Smooth muscle cell (in vitro differentiated cells): Measurements from ENCODE around the gene MYBBP1A. TPM values are rescaled to one million over a fixed set of nuclear protein-coding genes. Genes with fewer than 3 reads are reported as not detected.
A peak's percentile ranks its signal among the peaks of the same experiment; 100 is the strongest.

Source experiments
- DNase-seq: peaks from one replicate; lab custom pipeline; 2025; ENCODE audit not compliant: unreplicated experiment; lab: John Stamatoyannopoulos, UW
- H2AFZ ChIP-seq: fragments of 200-600 bp; sonication (generic); 2 replicates; pipeline ENCODE4 v1.6.0; 2016; ENCODE audit warnings: antibody characterized with exemption, low read depth, mild to moderate bottlenecking
- H3F3A ChIP-seq: fragments of 200-600 bp; sonication (generic); 2 replicates; pipeline ENCODE4 v1.6.0; 2017; ENCODE audit warnings: antibody characterized with exemption, low read depth
- H3K27ac ChIP-seq: fragments of 200-600 bp; sonication (generic); 2 replicates; pipeline ENCODE4 v1.5.1; 2016; ENCODE audit warnings: low read depth, mild to moderate bottlenecking
- H3K27me3 ChIP-seq: fragments of 200-600 bp; sonication (generic); 2 replicates; pipeline ENCODE4 v1.6.1; 2016; ENCODE audit warnings: low read depth, mild to moderate bottlenecking
- H3K36me3 ChIP-seq: fragments of 200-600 bp; sonication (generic); 2 replicates; pipeline ENCODE4 v1.5.1; 2016; ENCODE audit warnings: low read depth
- H3K4me1 ChIP-seq: fragments of 200-600 bp; sonication (generic); 2 replicates; pipeline ENCODE4 v1.5.1; 2016; ENCODE audit warnings: low read depth
- H3K4me2 ChIP-seq: fragments of 200-600 bp; sonication (generic); 2 replicates; pipeline ENCODE4 v1.6.0; 2016; ENCODE audit warnings: mild to moderate bottlenecking
- H3K4me3 ChIP-seq: fragments of 200-600 bp; sonication (generic); 2 replicates; pipeline ENCODE4 v1.5.1; 2016; ENCODE audit warnings: mild to moderate bottlenecking
- H3K79me2 ChIP-seq: fragments of 200-600 bp; sonication (generic); 2 replicates; pipeline ENCODE4 v1.6.0; 2016; ENCODE audit warnings: low read depth, mild to moderate bottlenecking
- H3K9ac ChIP-seq: fragments of 200-600 bp; sonication (generic); 2 replicates; pipeline ENCODE4 v1.6.0; 2016; ENCODE audit warnings: low read depth
- H3K9me3 ChIP-seq: fragments of 200-600 bp; sonication (generic); replicated peaks from 2 replicates; pipeline ENCODE4 v1.5.1; 2016; ENCODE audit warnings: low read depth
- H4K20me1 ChIP-seq: fragments of 200-600 bp; sonication (generic); 2 replicates; pipeline ENCODE4 v1.6.0; 2016; ENCODE audit warnings: low read depth
- WGBS: methylation state at CpG from one replicate; pipeline ENCODE4 v1.1.7; 2016; ENCODE audit warnings: low lambda C conversion rate; 5-methylcytosine and 5-hydroxymethylcytosine counted together
- polyA plus RNA-seq: library from polyadenylated mRNA; unstranded; fragments of >200 nt; fragmentation: Nextera tagmentation; extraction: Ambion mirVana; gene quantifications from 2 replicates; pipeline ENCODE4 v1.2.1, GENCODE V29; 2016
- total RNA-seq: library from RNA; depleted of rRNA; stranded (reverse); fragments of >200 nt; gene quantifications from 2 replicates; pipeline ENCODE4 v1.2.3, GENCODE V29; 2014
- TF ChIP-seq, protein P1 (sequence below): fragments of 200-600 bp; sonication (generic); IDR thresholded peaks from 2 replicates; pipeline ENCODE4 v1.5.1; 2017; ENCODE audit warnings: borderline replicate concordance, mild to moderate bottlenecking, antibody characterized with exemption; ENCODE audit not compliant: insufficient read depth, poor library complexity, severe bottlenecking

Gene MYBBP1A
- total and polyA plus RNA-seq, 2 experiments from 2014 or later: 18.1 to 33.5 TPM

DNA sequence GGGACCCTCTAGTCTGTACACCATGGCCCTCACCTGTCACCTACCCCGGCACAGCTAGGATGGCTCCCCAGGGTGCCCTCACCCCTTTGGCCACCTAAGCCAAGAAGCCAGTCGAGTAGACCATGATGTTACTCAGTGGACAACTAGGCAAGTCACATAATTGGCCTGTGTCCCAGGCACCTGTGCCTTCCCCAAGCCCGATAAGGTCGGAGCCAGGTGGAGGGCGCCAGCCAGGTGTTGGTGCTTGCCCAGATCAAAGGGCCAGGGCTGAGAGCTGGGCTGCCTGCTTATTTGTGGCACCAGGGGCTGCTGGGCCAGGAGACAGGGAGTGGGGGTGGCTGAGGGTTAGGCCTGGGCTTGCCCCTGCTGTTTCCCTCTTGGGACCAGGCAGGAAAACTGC lies 39.7 kb downstream of the MYBBP1A start:
- Histone ChIP-seq H3K27ac (no peak overlapping the region), H2AFZ (no peak overlapping the region), H3K27me3 (no peaks in the 10 kb centered on the region), H3K4me1 (peaks cover 21% of the 10 kb centered on the region), H4K20me1 (no peaks in the 10 kb centered on the region), H3K36me3 (no peaks in the 10 kb centered on the region), H3K79me2 (no peaks in the 10 kb centered on the region), H3F3A (no peaks in the 10 kb centered on the region), H3K9ac (no peak overlapping the region), H3K9me3 (no peaks in the 10 kb centered on the region), H3K4me2 (no peak overlapping the region), H3K4me3 (no peak overlapping the region)
- DNase-seq: no peak
- WGBS: 90% methylated on average over 5 of the region's 5 CpGs
- TF ChIP-seq, protein P1, sequence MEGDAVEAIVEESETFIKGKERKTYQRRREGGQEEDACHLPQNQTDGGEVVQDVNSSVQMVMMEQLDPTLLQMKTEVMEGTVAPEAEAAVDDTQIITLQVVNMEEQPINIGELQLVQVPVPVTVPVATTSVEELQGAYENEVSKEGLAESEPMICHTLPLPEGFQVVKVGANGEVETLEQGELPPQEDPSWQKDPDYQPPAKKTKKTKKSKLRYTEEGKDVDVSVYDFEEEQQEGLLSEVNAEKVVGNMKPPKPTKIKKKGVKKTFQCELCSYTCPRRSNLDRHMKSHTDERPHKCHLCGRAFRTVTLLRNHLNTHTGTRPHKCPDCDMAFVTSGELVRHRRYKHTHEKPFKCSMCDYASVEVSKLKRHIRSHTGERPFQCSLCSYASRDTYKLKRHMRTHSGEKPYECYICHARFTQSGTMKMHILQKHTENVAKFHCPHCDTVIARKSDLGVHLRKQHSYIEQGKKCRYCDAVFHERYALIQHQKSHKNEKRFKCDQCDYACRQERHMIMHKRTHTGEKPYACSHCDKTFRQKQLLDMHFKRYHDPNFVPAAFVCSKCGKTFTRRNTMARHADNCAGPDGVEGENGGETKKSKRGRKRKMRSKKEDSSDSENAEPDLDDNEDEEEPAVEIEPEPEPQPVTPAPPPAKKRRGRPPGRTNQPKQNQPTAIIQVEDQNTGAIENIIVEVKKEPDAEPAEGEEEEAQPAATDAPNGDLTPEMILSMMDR: no peak

DNA sequence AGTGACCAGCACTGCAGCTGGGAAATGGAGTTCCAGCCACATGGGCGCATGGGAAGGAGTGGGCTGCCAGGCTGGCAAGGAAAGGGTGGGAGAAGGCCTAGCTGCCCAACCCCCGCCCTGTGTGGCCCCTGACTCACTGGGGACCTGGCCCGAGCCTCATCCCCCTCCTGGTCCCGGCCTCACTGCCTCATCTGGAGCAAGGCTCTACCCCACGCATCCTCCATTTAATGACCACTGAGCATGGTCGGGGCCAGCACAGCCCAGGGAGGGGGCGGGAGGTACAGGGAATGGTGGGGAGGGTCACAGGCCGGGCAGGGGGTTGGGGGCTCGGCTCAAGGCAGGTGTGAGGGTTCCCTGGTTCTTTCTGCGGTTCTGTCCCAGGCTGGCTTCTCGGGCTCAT lies 40.4 kb downstream of the MYBBP1A start:
- no peaks in the 10 kb centered on the region for H3K27me3 ChIP-seq
- no peaks in the 10 kb centered on the region for H3F3A ChIP-seq
- TF ChIP-seq, protein P1: no peak
- no peaks in the 10 kb centered on the region for H3K9me3 ChIP-seq
- DNase-seq: no peak
- no peaks in the 10 kb centered on the region for H4K20me1 ChIP-seq
- no peak overlapping the region for H3K4me2 ChIP-seq
- no peaks in the 10 kb centered on the region for H3K79me2 ChIP-seq
- H3K4me1 ChIP-seq: peaks cover 21% of the 10 kb centered on the region
- H3K27ac ChIP-seq: peak overlapping the region; percentile 27
- 87% methylated on average over 8 of the region's 11 CpGs for WGBS
- no peak overlapping the region for H3K4me3 ChIP-seq
- H3K9ac ChIP-seq: no peak overlapping the region
- H3K36me3 ChIP-seq: no peaks in the 10 kb centered on the region
- H2AFZ ChIP-seq: no peak overlapping the region

DNA sequence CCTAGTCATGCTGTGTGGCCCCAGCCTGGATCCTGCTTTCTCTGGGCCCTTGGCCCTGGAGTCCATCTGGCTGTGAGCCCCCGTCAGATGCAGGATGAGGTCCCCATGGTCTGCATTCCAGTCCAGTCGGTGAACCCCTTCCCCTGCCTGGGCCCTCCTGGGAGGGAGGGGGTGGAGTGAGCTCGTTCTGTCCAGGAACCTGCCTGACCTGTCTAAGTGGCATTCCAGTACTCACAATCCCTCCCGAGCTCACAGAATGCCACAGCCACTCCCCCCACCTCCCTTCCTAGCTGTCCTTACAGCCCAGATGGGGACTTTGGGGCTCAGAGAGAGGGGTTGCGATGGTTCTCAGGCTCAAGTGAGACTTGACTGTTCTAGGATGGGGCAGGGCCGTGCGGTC lies 41.0 kb downstream of the MYBBP1A start:
- Histone ChIP-seq H3K4me3 (no peak overlapping the region), H3K79me2 (no peaks in the 10 kb centered on the region), H4K20me1 (no peaks in the 10 kb centered on the region), H3K27me3 (no peaks in the 10 kb centered on the region), H3K9me3 (no peaks in the 10 kb centered on the region), H2AFZ (no peak overlapping the region), H3K27ac (peak overlapping the region; percentile 53), H3K4me1 (peaks cover 16% of the 10 kb centered on the region), H3K4me2 (peak overlapping the region; percentile 17), H3F3A (no peaks in the 10 kb centered on the region), H3K36me3 (no peaks in the 10 kb centered on the region), H3K9ac (no peak overlapping the region)
- WGBS: 76% methylated on average over 7 of the region's 7 CpGs
- TF ChIP-seq, protein P1: no peak
- DNase-seq: no peak
